ENCODE results near the gene ARL5B.

- no peak for TF ChIP-seq GATA2 (IDR thresholded peaks at IDR 0.05; ENCODE audit: low read depth, low read length)
- no peak for TF ChIP-seq GATA3 (IDR thresholded peaks at IDR 0.05; ENCODE audit: low read depth, low read length)
Observed at GRCh38 chr10:18681366-18681765, 22.1 kb downstream of the ARL5B start.

All from SH-SY5Y (cell line).